Peyer's patch (tissue), 4 donors: ENCODE data around the gene SPRED3.

Source experiments
- CTCF ChIP-seq, 6 experiments: fragments of 450-650 bp in 4 of 6; fragments of 200-600 bp in 2 of 6; sonication (generic) in 1 of 6; IDR thresholded peaks; one replicate each; pipeline ENCODE4 v1.5.1; 2017 to 2019; ENCODE audit warnings: antibody characterized with exemption in 6 of 6, mild to moderate bottlenecking in 3 of 6, moderate library complexity in 1 of 6
- POLR2A ChIP-seq, 2 donors: fragments of 450-650 bp; IDR thresholded peaks; one replicate each; pipeline ENCODE4 v1.5.1; 2017; ENCODE audit warnings: antibody characterized with exemption in 2 of 2, mild to moderate bottlenecking in 2 of 2, moderate library complexity in 2 of 2

- TF ChIP-seq POLR2A (IDR thresholded peaks at IDR 0.05): no peak
- TF ChIP-seq CTCF (IDR thresholded peaks at IDR 0.05): no peak
These were observed 49.4 kb downstream of the SPRED3 start for GRCh38 chr19:38437917-38438316.
